OCI-LY7 (cell line): ENCODE results near the gene H6PD.

Experiments used
- EZH2phosphoT487 ChIP-seq: fragments of 200-600 bp; sonication (generic); IDR thresholded peaks from 2 replicates; pipeline ENCODE4 v1.6.1; 2018; ENCODE audit warnings: low read depth, borderline replicate concordance, mild to moderate bottlenecking, mixed run types, antibody characterized with exemption, low read length, moderate library complexity, mixed read lengths
- TF ChIP-seq, protein P1 (sequence below): fragments of 200-600 bp; sonication (generic); conservative IDR thresholded peaks from 2 replicates; pipeline ENCODE4 v1.5.1; 2014; ENCODE audit warnings: mild to moderate bottlenecking, antibody characterized with exemption, low read length, moderate library complexity, mixed read lengths

GRCh38 chr1:9224664-9225410, 9.7 kb upstream of the H6PD start:
- TF ChIP-seq, protein P1, sequence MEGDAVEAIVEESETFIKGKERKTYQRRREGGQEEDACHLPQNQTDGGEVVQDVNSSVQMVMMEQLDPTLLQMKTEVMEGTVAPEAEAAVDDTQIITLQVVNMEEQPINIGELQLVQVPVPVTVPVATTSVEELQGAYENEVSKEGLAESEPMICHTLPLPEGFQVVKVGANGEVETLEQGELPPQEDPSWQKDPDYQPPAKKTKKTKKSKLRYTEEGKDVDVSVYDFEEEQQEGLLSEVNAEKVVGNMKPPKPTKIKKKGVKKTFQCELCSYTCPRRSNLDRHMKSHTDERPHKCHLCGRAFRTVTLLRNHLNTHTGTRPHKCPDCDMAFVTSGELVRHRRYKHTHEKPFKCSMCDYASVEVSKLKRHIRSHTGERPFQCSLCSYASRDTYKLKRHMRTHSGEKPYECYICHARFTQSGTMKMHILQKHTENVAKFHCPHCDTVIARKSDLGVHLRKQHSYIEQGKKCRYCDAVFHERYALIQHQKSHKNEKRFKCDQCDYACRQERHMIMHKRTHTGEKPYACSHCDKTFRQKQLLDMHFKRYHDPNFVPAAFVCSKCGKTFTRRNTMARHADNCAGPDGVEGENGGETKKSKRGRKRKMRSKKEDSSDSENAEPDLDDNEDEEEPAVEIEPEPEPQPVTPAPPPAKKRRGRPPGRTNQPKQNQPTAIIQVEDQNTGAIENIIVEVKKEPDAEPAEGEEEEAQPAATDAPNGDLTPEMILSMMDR, result no peak
- TF ChIP-seq EZH2phosphoT487, result no peak
